Stimulated activated CD4-positive, alpha-beta T cell treated with anti-CD3 and anti-CD28 coated beads, Interleukin-4, amount 100 ng/mL, for 24 hours (primary cell): Measurements from ENCODE around the gene GAGE12G.
"Not testable (repeated sequence)": the region's sequence is repeated elsewhere in the genome, so short reads cannot be mapped to it uniquely, and the experiment has no call there.

Experiments used
- DNase-seq: peaks from one replicate; pipeline ENCODE4 v3.0.0-alpha.2; 2020

Gene GAGE12G, protein sequence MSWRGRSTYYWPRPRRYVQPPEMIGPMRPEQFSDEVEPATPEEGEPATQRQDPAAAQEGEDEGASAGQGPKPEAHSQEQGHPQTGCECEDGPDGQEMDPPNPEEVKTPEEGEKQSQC

DNA sequence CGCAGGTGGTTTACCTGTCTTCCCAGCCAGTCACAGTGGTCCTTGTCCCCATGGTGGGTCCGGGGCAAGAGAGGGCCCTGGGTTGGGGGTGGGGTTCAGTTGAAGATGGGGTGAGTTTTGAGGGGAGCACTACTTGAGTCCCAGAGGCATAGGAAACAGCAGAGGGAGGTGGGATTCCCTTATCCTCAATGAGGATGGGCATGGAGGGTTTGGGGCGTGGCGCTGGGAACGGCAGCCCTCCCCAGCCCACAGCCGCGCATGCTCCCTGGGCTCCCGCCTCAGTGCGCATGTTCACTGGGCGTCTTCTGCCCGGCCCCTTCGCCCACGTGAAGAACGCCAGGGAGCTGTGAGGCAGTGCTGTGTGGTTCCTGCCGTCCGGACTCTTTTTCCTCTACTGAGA, at the start of gene GAGE12G:
Gene GAGE12G (plus strand): TSS at position 301 of the 400 bp plus-strand sequence. CDS start 1,155 bp downstream, outside the sequence.
- DNase-seq = not testable (repeated sequence)

DNA sequence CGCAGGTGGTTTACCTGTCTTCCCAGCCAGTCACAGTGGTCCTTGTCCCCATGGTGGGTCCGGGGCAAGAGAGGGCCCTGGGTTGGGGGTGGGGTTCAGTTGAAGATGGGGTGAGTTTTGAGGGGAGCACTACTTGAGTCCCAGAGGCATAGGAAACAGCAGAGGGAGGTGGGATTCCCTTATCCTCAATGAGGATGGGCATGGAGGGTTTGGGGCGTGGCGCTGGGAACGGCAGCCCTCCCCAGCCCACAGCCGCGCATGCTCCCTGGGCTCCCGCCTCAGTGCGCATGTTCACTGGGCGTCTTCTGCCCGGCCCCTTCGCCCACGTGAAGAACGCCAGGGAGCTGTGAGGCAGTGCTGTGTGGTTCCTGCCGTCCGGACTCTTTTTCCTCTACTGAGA, 38.3 kb upstream of the GAGE12G start, which contains the start of gene GAGE12C:
Gene GAGE12C (plus strand): TSS at position 301 of the 400 bp plus-strand sequence. CDS start 1,155 bp downstream, outside the sequence.
- DNase-seq = not testable (repeated sequence)

DNA sequence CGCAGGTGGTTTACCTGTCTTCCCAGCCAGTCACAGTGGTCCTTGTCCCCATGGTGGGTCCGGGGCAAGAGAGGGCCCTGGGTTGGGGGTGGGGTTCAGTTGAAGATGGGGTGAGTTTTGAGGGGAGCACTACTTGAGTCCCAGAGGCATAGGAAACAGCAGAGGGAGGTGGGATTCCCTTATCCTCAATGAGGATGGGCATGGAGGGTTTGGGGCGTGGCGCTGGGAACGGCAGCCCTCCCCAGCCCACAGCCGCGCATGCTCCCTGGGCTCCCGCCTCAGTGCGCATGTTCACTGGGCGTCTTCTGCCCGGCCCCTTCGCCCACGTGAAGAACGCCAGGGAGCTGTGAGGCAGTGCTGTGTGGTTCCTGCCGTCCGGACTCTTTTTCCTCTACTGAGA, 28.8 kb upstream of the GAGE12G start, which contains the start of gene GAGE12D:
Gene GAGE12D (plus strand): TSS at position 301 of the 400 bp plus-strand sequence. CDS start 1,155 bp downstream, outside the sequence.
- DNase-seq = not testable (repeated sequence)

DNA sequence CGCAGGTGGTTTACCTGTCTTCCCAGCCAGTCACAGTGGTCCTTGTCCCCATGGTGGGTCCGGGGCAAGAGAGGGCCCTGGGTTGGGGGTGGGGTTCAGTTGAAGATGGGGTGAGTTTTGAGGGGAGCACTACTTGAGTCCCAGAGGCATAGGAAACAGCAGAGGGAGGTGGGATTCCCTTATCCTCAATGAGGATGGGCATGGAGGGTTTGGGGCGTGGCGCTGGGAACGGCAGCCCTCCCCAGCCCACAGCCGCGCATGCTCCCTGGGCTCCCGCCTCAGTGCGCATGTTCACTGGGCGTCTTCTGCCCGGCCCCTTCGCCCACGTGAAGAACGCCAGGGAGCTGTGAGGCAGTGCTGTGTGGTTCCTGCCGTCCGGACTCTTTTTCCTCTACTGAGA, 19.2 kb upstream of the GAGE12G start, which contains the start of gene GAGE12E:
Gene GAGE12E (plus strand): TSS at position 301 of the 400 bp plus-strand sequence. CDS start 1,155 bp downstream, outside the sequence.
- DNase-seq = not testable (repeated sequence)

DNA sequence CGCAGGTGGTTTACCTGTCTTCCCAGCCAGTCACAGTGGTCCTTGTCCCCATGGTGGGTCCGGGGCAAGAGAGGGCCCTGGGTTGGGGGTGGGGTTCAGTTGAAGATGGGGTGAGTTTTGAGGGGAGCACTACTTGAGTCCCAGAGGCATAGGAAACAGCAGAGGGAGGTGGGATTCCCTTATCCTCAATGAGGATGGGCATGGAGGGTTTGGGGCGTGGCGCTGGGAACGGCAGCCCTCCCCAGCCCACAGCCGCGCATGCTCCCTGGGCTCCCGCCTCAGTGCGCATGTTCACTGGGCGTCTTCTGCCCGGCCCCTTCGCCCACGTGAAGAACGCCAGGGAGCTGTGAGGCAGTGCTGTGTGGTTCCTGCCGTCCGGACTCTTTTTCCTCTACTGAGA, 9.7 kb upstream of the GAGE12G start, which contains the start of gene GAGE12F:
Gene GAGE12F (plus strand): TSS at position 301 of the 400 bp plus-strand sequence. CDS start 1,155 bp downstream, outside the sequence.
- not testable (repeated sequence) for DNase-seq

DNA sequence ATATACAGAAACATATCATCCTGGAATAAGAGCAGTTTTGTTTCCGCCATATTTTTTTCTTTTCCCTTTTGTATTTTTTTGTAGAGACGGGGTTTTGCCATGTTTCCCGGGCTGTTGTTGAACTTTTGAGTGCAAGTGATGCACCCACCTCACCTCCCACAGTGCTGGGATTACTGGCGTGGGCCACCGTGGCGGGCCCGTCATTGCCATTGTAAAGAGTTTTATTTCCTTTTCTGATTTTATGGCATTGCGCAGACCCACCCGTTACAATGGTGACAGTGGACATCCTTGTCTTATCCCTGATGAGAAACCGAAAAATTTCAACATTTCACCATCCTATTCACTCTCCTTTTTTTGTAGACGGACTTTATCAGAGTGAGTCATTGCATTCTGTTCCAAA, 1.5 kb upstream of the GAGE12G start:
- DNase-seq = not testable (repeated sequence)

DNA sequence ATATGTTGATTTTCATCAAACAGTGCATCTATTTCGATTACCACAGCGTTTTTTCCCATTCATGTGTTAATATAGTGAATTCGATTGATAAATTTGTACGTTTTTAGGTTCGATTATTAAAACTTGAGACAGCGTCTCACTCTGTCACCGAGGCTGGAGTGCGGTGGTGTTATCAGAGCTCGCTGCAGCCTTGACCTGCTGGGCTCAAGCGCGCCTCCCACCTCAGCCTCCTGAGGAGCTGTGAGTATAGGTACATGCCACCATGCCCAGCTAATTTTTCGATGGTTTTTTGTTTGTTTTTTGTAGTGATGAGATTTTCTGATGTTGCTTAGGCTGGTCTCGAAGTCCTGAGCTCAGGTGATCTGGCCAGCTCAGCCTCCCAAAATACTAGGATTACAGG, 1.0 kb upstream of the GAGE12G start:
- DNase-seq = not testable (repeated sequence)

DNA sequence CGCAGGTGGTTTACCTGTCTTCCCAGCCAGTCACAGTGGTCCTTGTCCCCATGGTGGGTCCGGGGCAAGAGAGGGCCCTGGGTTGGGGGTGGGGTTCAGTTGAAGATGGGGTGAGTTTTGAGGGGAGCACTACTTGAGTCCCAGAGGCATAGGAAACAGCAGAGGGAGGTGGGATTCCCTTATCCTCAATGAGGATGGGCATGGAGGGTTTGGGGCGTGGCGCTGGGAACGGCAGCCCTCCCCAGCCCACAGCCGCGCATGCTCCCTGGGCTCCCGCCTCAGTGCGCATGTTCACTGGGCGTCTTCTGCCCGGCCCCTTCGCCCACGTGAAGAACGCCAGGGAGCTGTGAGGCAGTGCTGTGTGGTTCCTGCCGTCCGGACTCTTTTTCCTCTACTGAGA, 9.4 kb downstream of the GAGE12G start, which contains the start of gene GAGE12H:
Gene GAGE12H (plus strand): TSS at position 301 of the 400 bp plus-strand sequence. CDS start 1,155 bp downstream, outside the sequence.
- DNase-seq = not testable (repeated sequence)

DNA sequence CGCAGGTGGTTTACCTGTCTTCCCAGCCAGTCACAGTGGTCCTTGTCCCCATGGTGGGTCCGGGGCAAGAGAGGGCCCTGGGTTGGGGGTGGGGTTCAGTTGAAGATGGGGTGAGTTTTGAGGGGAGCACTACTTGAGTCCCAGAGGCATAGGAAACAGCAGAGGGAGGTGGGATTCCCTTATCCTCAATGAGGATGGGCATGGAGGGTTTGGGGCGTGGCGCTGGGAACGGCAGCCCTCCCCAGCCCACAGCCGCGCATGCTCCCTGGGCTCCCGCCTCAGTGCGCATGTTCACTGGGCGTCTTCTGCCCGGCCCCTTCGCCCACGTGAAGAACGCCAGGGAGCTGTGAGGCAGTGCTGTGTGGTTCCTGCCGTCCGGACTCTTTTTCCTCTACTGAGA, 19.0 kb downstream of the GAGE12G start, which contains the start of gene GAGE2A:
Gene GAGE2A (plus strand): TSS at position 301 of the 400 bp plus-strand sequence. CDS start 1,155 bp downstream, outside the sequence.
- not testable (repeated sequence) for DNase-seq

DNA sequence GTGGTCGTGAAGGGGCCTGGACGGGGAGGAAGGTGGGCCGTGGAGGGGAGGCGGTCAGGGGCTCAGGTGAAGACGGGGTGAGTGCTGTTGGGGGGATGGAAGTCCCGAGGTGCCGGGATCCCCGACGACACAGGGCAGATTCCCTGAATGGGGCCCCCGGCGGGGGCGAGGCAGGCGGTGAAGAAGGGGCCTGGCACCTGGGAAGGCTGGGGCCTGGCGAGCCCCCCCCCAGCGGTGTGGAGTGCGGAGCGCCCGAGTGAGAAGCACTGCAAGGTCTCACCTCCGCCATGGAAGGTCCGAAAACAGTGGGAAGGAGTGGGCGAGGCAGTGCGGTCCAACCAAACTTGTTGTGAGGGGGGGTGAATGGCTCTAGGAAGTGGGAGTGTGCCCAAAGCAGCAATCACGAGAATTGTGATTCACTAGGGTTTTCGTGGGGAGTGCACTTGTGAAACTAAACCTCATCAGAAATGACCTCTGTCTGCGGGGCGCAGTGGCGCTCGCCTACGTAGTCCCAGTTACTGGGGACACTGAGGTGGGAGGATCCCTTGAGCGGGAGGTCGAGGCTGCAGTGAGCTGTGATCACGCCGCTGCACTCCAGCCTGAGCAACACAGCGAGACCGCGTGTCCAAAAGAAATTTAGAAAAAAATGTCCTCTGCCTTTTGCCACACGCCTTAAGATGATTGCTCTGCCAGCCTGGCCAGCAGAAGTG, 19.7 kb downstream of the GAGE12G start:
- DNase-seq = peak; percentile 5

DNA sequence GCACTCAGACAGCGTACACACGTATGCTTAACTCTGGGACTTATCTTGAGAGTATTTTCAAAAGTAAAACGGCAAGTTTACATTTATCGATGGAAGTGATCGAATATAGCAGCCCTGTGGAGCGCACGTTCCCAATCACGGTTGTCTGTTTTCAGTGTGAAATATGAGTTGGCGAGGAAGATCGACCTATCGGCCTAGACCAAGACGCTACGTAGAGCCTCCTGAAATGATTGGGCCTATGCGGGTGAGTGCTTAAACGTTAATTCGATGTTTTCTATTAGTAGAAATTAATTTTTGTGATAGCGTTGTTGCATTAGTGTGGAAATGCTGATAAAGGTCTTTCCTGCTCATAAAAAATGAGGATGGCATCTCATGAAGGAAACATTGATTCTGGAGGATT, 20.3 kb downstream of the GAGE12G start:
- DNase-seq = not testable (repeated sequence)

DNA sequence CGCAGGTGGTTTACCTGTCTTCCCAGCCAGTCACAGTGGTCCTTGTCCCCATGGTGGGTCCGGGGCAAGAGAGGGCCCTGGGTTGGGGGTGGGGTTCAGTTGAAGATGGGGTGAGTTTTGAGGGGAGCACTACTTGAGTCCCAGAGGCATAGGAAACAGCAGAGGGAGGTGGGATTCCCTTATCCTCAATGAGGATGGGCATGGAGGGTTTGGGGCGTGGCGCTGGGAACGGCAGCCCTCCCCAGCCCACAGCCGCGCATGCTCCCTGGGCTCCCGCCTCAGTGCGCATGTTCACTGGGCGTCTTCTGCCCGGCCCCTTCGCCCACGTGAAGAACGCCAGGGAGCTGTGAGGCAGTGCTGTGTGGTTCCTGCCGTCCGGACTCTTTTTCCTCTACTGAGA, 28.5 kb downstream of the GAGE12G start, which contains the start of gene GAGE1:
Gene GAGE1 (plus strand): TSS at position 301 of the 400 bp plus-strand sequence. CDS start 1,155 bp downstream, outside the sequence.
- not testable (repeated sequence) for DNase-seq

DNA sequence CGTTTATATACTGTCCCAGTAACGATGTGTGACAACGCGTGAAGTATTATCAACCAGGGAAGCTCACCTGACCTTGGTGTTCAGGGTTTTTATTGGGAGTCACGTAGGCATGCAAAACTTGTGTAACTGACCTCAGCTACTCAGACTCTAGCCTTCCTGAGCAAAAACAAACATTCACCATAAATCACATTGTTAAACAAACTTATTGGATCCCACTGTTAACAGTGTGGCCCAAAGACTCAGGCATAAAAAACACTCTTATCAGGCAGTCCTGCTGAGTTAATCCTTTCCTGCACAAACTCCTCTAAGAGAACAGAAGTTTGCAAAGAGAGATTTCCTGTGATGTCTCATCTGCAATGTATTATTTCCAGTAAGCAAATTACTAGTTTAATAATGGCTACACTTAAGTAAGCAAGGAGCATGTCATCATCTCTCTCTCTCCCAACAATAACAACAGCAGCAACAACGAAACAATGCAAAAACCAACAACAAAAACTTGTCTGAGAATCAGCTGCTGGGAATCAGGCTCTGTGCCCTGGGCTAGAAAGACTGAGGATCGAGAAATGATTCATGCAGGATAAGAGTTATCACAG, 40.6 kb downstream of the GAGE12G start:
- DNase-seq = no peak

DNA sequence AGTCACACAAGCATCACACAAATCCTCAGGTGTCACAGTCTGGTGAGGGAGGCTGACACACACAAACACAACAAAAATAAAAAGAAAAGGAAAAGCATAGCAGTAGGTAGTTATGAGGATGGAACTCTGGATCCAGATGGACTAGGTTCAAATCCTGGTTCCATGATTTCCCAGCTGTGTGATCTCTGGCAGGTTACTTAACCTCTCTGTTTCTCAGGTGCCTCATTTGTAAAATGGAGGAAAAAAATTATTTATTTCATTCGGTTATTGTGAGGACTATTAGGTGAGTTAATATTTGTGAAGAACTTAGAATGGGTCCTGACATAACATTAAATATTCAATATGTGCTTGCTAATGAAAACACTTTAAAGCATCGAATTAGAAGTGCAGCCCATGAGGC, 48.4 kb downstream of the GAGE12G start:
- DNase-seq = no peak
